ENCODE results near the gene ZCWPW2.

ZCWPW2 gene, protein sequence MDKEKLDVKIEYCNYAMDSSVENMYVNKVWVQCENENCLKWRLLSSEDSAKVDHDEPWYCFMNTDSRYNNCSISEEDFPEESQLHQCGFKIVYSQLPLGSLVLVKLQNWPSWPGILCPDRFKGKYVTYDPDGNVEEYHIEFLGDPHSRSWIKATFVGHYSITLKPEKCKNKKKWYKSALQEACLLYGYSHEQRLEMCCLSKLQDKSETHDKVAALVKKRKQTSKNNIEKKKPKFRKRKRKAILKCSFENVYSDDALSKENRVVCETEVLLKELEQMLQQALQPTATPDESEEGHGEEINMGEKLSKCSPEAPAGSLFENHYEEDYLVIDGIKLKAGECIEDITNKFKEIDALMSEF

DNA sequence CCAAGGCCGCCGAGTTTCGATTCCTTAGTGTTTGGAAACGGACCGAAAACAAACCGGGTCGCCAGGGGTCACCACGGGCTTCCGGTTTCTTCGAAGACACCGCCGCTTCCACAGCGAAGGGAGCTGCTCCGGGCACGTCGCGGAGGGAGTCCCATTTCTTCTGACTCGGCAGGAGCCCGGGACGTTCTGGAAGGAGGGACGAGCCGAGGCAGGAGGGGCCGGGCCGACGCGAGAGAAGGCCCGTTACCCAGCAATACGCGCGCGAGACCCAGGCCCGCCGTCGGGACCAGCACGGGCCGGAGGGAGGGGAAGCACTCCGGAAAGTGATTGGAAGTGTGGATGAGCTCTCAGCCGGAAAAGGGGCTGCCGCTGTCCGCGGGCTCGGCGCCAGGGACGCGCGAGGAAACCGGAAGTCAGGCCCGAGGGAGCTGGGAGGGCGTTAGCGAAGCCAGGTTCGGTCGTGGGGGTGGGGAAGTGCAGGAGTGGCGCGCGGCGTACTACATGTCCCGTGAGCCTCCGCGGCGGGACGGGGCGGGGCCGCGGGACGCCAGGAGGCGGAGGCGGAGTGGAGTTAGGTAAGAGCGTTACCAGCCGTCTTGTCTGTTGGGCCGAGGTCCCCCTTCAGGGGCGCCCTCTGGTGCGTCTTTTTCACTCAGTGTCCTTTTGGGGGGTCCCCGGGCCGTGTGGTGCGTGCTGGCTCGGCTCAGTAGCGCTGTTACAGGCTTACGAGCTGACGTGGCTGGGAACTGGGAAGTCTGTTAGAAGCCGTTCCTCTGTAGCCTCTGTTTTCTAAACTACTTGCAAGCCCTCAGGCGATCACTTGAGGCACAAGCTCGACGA is at the start of gene ZCWPW2, which contains the start of gene AZI2:
Gene ZCWPW2, plus strand, starts transcription at position 93 of the 840 bp plus-strand sequence. CDS start 64,348 bp downstream, outside the sequence.
Gene AZI2, minus strand, starts transcription at position 196 of the 840 bp plus-strand sequence. CDS start 8,207 bp downstream, outside the sequence.
- peak; percentile 70 for DNase-seq

DNA sequence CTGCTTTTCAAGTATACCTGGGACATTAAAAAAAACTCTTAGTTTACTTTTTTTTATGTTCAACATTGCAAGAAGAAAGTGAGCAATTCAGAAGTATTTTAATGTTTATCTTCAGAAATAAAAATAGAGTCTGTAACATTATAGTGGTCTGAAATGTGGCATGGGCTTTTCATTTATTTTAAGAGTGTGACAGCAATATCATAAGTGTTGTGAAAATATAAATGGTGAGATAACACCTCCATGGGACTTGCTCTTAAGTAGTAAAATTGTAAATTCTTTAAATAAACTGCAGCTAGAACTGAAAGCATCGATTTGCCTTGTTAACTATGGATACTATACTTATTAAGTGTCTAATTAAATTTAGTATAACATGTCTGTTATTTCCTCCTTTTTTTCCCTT is 48.8 kb upstream of the ZCWPW2 start:
- no peak for DNase-seq

DNA sequence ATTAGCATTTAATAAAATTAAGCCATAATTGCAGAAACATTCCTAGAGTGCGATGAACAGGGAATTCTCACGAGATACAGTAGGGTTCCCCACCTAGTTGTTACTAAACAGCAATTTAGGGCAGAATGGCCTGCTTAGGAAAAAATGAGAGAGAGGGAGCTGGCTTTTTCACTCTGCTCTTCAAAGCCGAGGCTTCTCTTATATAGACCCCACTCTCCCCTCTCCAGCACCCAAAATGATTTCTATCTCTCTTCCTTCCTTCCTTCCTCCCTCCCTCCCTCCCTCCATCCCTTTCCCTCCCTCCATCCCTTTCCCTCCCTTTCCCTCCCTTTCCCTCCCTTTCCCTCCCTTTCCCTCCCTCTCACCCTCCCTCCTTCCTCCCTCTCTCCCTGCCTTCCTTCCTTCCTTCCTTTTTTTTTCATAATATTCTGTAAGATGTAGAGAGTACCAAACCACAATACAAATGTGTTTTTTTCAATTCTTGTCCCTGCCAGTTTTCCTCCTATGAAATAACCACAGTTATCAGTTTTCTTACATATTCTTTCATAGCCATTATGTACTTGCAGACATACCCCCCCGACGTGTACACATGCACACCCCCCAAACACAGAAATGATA is 48.1 kb upstream of the ZCWPW2 start:
- DNase-seq, result no peak

DNA sequence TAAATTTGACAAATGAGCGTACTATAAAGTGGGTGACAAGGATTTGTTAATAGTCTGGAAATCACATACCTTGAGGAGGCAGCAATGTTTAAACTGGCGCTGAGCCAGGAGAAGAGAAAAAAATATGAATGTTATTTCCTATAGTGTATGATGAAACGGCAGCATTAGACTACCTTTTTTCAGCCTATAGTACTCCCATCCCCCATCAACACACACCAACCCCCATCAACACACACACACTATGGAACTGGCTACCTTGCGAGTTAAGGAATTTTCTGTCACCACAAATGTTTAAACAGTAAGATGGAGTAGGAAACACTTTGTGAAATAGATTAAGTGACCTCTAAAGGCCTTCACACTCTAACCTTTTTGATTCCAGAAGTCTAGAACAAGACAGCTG is 46.8 kb upstream of the ZCWPW2 start:
- DNase-seq, result no peak

DNA sequence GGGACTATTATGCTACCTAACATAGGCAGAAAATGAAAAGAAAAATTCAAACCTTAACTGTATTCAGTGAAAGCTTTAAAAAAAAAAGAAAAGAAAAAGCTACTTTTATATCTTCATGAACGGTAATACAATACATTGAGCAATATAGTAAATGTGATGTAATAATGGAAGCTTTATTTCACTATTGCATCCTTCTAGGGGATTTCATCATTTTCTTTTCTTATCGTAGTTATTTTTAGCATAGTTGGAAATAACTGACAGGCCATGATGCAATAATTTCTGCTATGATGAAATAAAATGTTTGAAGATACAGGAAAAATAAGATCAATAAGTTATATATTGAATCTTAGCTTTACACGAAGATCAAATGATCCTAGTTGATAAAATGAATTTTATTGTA is 40.3 kb upstream of the ZCWPW2 start:
- no peak for DNase-seq

DNA sequence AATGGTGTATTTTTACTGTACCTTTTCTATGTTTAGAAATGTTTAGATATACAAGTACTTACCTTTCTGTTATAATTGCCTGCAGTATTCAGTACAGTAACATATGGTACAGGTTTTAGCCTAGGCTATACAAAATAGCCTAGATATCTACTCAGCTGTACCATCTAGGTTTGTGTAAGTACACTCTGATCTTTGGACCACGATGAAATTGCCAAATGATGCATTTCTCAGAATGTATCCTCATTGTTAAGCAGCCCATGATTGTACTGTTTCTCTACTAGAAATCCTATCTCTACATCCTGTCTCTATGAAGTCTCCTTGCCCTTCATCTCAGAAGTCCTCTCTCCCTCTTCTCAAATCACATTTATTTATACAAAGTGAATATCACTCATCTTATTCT is 32.8 kb upstream of the ZCWPW2 start:
- no peak for DNase-seq

DNA sequence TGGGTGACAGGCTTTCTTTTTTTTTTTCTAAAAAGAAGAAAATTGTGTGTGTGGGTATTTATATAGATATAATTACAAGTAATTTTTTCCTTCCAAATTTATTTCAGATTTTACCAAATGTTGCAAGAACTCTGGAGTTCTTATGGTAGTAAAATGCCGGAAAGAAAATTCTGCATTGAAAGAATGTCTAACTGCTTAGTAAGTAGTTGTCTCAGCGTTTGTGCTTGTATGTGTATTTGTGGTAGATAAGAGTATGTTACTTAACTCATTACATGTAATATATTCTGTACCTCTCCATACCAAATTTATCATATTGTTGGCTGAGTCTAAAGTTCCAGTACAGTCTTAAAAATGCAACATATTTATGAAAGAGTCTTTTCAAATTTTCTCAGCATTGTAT is 32.3 kb upstream of the ZCWPW2 start:
- no peak for DNase-seq

DNA sequence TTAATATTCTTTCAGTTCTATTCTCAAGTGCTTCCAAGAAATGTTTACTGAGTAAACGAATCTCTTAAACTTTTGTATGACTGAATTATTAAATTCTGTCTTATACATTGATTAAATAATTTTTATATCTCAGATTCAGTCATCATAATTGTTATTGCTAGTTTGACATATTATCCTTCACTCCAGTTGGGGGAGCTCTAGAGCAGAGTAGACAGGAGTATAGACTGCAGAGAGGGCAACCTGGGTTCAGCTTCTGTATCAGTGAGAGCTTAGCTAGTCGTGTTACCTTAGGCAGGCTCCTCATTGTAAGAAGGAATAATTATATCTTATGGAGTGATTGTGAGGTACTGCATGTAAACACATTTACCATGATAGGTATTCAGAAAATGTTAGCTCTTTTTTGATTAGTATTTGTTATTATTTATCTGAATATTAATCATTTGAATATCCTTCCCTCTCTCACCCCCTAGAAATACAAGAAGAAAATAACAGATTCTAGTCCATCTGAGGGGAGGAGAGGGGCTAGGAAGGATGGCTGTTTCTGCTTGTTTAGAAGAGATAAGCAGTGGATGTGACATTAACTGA is 31.0 kb upstream of the ZCWPW2 start:
- DNase-seq, result no peak

DNA sequence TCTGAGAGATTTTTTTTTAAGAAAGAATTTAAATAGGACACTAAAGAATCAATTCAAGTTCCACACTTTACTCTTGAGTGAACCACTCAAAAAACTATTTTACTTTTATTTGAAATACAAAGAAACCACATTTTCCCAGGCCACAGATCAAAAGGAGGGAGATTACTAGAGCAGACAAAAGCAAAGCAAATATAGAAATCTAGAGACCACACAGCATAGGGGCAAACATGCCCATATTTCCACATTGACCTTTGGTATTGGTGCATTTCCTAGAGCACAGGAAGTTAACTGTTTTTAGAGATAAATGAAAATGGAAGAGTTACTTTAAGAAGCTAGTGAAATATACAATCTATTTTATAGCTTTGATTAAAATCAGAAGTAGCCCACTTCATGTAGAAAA is 27.5 kb upstream of the ZCWPW2 start:
- DNase-seq, result no peak

DNA sequence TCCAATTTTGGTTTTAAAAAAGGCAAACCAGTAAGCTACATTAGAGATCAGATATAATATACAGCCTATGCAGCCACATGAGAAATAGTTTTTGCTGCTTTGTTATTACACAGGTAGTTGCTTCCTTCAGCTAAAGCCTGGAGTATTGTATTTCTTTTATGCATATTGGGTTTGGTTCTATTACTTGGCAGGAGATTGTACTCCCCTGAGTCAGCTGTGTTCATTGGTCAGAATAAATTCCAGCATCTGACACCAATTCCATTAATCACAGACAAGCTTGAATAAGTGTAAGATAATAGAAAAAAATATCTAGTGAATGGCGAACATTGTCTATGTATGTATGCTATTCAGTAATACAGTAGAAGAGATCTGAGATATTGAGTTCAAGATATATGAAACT is 26.1 kb upstream of the ZCWPW2 start:
- no peak for DNase-seq

DNA sequence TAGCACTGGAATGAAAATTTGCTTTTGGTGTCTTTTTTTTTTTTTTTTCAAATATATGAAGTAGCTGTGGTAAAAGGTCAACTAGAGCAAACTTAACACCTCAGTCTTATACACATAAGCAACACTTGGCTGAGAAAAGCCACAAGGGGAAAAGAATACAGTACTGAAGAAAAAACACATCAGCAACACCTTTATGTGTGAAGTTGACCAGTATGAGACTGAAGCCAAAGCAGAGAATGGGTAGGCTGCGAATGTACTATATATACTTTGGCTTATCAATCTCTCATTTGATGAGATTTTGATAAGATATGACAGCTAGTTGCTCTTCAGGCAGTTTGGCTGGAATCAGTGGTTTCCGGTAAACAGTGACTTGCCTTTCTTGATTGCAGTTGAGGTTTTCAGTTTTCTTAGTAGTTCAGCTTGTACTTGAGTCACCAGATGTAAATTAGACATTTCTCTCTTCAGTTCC is 22.0 kb upstream of the ZCWPW2 start:
- DNase-seq, result no peak

DNA sequence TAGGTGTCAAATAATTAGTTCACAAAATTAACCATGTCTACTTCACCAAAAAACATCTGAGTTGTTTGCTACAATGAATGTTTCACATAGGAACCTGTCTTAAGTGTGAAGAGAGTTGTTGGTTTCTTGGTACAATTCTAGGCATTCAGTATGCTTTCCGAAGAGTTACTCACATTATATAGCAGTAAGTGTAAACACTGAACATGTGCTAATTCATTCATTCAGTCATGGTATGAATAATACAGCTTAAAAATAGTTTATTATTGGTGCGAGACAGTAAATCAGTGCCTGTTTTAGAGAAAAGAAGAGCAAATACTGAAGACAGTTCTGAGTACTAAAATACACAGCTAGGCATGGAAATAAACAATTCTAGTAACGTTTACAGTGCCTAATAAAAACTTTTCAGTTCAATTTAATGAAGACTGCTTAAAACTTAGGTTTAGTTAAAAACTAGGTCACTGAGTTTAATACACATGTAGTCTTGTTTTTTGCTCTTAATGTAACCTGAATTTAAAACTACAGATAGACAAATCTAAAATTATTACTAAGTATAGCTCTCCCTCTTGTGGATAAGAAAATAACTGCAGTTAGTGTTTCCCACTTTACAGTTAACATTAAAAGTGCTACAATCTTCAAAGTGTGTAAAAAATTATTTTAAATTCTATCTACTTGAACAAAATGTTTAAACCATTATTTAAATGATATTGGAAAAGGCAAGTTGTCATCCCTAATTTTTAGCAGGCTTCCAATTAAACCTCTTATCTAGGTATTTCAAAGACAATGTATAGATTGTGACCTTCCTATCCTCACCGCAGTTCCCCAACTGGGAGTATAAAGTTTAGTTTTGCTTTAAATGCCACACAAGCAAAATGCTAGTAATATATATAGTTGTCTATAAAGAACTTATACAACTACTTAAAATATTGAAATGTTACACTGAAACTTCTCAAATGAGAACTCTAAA is 20.1 kb upstream of the ZCWPW2 start:
- DNase-seq, result no peak

DNA sequence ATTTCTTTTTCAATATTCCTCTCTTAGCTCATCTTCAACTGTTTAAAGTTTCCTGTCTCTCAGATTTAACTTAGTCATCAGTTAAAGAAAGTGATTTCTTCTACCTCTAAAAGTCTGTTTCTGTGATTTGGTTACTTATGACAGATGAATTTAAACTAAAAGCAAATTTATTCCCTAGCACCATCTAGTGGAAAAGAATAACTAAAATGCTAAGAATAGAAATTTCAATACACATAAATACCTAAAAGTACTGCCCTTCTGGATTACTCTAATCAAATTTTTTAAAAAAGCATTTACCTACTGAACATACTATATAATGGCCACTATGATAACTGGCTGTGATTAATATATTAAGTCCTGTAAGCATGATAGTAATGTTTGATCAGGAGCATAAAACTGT is 14.0 kb upstream of the ZCWPW2 start:
- DNase-seq, result no peak

DNA sequence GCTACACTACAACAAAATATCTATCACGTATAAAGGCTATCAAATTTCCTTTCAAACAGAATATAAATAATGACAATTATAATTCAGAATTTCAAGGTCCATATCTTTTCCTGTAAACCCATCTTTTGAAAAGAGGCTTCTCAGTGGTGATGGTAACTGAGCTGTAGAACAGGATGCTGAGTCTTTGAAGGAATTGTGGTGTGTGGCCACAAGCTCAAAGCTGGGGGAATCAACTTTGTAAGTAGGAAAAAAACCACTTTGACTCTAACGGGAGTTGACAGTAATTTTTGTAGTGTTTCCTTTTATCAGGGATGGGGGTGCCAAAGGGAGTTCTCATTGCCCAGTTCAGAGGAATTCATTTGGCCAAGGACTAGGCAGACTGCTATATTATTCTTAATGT is 13.3 kb upstream of the ZCWPW2 start:
- DNase-seq, result no peak

DNA sequence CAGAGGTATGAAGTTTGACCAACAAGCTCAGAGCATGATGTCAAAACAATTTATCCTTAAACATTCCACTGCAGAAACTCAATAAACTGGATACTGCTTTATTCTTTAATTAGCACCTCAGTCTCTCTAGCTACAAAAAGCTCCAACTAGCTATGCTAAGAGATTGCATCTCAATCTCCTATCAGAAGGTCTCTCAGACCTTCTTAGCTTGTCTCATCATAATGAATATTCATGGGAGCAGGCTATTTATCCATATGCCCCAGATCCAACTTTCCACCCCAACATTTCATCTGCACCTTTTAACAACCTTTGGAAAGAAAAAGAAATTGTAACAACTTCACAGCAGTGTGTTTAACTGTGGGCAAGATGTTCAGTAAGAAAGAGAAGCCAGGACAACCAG is 11.3 kb upstream of the ZCWPW2 start:
- no peak for DNase-seq

DNA sequence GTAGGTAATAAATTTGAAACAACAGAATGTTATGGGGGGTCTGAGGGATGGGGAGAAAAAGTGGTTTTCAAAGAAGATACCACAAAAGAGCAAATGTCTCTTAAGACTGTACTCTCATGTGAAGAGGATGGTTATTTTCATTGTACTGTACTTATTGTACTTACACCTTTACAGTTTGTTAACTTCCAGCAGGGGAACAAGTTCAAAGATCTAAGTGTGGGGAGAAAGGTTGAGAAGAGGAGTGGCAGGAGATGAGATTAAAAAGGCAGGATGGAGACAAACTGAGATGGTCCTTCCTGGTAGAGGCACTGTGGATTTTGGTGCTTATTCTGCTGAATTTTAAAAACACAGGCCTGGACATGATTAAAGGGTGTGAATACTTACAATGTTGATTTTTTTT is 5.4 kb upstream of the ZCWPW2 start:
- DNase-seq, result no peak

DNA sequence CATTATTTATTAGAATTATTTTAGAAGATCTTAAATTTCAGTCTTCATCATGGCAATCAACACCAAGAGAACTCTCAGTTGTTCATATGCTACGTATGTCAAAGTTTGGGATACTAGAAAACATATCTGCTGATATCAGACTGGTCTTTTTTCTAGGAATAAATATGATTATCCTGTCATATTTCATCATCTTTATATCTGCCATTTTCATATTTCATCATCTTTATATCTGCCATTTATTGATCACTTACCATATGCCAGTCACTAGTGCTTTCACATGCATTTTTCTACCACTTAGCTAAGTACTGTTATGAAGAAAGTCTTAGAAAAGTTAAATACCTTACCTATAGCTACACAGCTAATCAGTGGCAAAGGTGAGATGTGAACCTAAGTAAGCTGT is 2.8 kb upstream of the ZCWPW2 start:
- no peak for DNase-seq

DNA sequence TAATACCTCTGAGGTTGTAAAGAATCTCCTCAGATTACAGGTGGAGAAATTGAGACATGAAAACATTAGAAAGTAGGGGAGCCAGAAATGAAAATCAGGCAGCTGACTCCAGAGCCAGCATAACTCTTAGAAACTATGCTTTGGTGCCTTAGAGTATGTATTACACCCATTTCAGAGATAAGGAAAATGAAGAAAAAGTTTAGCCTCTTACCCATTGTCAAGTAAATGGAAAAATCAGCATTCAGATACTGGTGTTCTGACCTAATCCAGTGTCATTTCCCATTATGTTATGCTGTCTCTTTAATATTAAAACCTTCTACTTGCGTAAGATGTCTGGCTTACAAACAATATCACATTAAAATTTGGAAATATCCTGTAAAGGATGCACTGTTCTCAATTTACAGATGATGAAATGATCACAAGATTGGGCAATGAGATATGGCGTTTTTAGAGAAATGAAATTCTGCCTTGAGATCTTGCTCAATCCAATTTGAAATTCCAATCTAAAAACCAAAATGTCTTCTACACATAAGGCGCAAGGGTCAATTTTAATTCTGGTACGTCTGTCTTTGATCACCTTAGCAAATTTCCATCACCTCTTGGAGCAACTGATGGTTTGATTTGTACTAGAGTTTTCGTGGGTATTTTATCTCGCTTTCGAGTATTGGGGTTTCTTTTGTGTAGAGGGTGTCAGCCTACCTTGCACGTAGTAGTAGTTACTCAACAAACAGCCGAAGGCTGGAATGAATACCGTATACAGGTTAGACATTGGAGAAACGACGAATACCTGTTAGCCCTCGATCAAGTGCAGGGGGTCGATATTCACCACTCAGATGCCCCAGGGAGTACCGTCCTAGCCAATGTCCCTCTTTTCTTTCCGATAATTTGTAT is 902 bp upstream of the ZCWPW2 start:
- DNase-seq, result no peak

DNA sequence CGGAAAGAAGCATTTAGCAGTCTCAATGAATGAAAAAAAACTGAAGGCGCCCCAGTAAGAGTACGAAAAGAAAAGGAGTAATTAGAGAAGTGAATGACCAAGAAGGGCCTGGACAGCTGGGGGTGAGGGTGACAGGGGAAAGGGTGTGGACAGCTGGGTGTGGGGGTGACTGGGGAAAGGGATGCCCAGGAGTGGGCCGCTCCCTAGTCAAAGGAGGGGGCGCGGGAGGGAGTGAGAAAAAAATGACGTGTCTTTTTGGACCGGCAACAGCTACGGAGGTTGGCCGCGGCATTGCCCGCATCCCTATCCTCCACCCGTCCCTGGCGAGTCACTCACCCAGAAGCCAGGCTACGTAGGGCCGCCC is 274 bp upstream of the ZCWPW2 start:
- DNase-seq, result no peak

DNA sequence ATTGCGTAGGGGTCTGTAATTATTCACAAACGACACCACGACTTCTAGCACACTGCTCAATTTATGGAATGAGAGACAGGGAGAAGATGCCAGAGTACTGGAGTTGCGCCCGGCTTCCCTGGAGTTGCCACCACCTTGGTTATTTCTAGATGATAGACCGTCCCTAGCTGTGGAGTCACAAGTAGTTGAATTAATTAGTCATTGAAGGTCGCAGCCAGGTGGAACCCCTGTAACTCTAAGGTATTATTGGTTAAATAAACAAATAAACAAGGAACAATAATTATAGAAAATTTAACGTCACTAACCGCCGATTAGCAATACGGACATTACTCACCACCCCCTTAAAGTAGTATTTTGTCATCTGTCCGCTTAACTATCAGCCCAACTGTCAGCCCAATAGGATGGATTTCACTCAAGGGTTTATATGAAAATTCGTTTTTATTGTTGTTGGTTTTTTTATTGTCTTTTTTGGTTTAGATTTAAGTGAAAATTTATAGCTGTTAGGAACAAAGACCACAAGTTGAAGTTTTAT is 1.0 kb downstream of the ZCWPW2 start:
- no peak for DNase-seq

DNA sequence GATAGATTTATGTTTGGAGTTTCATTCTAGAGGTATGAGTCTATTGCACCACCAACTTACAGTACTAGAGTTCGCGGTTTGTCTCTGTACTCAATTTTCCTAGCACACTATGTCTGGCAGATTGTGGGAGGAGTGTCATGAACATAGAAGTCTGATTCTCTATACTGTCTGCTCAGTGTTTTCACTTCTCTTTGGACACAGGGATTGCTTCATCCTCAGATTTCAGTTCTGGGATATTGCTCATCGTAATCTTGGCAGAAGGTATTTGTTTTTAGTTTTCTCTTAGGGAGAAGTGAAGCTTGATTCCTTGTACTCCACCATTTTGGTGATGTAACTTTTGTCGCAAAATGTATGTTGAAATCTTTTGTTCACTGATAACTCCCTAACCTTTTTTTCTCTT is 27.9 kb downstream of the ZCWPW2 start:
- no peak for DNase-seq

All from DMS 273 treated with DMSO at 0.1 percent for 48 hours (cell line).